ENCODE data around the gene WNT2.

- TF ChIP-seq CTCF (IDR thresholded peaks at IDR 0.05 in 2 of 3, conservative IDR thresholded peaks at IDR 0.05 in 1 of 3; ENCODE audit: control insufficient read depth in 2 of 3, extremely low read depth in 1 of 3, insufficient read depth in 1 of 3, low read depth in 3 of 3, low read length in 3 of 3) = no peak
- TF ChIP-seq EP300 (IDR thresholded peaks at IDR 0.05; ENCODE audit: borderline replicate concordance in 1 of 2, control insufficient read depth in 1 of 2, low read depth in 2 of 2, low read length in 2 of 2) = no peak
- TF ChIP-seq GABPA (IDR thresholded peaks at IDR 0.05; ENCODE audit: low read depth) = no peak
- no peak for TF ChIP-seq TCF12 (IDR thresholded peaks at IDR 0.05; ENCODE audit: low read depth, low read length)
- no peak for TF ChIP-seq ZNF622 (IDR thresholded peaks at IDR 0.05)
- TF ChIP-seq SREBF2 (IDR thresholded peaks at IDR 0.05; ENCODE audit: low read length) = no peak
- TF ChIP-seq STAT3 (IDR thresholded peaks at IDR 0.05; ENCODE audit: low read depth, low read length) = no peak
- TF ChIP-seq YBX1 (IDR thresholded peaks at IDR 0.05) = no peak
- no peak for TF ChIP-seq NBN (IDR thresholded peaks at IDR 0.05)
- no peak for TF ChIP-seq YY1 (IDR thresholded peaks at IDR 0.05; ENCODE audit: low read depth, low read length)
- no peak for TF ChIP-seq KDM1A (IDR thresholded peaks at IDR 0.05; ENCODE audit: borderline replicate concordance)
- no peak for TF ChIP-seq SPI1 (IDR thresholded peaks at IDR 0.05; ENCODE audit: borderline replicate concordance, insufficient read depth, low read depth, low read length)
- TF ChIP-seq, protein P1, sequence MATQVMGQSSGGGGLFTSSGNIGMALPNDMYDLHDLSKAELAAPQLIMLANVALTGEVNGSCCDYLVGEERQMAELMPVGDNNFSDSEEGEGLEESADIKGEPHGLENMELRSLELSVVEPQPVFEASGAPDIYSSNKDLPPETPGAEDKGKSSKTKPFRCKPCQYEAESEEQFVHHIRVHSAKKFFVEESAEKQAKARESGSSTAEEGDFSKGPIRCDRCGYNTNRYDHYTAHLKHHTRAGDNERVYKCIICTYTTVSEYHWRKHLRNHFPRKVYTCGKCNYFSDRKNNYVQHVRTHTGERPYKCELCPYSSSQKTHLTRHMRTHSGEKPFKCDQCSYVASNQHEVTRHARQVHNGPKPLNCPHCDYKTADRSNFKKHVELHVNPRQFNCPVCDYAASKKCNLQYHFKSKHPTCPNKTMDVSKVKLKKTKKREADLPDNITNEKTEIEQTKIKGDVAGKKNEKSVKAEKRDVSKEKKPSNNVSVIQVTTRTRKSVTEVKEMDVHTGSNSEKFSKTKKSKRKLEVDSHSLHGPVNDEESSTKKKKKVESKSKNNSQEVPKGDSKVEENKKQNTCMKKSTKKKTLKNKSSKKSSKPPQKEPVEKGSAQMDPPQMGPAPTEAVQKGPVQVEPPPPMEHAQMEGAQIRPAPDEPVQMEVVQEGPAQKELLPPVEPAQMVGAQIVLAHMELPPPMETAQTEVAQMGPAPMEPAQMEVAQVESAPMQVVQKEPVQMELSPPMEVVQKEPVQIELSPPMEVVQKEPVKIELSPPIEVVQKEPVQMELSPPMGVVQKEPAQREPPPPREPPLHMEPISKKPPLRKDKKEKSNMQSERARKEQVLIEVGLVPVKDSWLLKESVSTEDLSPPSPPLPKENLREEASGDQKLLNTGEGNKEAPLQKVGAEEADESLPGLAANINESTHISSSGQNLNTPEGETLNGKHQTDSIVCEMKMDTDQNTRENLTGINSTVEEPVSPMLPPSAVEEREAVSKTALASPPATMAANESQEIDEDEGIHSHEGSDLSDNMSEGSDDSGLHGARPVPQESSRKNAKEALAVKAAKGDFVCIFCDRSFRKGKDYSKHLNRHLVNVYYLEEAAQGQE (IDR thresholded peaks at IDR 0.05; ENCODE audit: low read depth, low read length) = no peak
These were observed 2.1 kb upstream of the WNT2 start for GRCh38 chr7:117324960-117325359.

All from GM12878 (cell line).